HG03571 (cell line): ENCODE results near the gene CD81.

ENCODE experiments used
- ATAC-seq: cut with Tn5 transposase; IDR thresholded peaks from one replicate; pipeline ENCODE4 v1.9.1; 2021; ENCODE audit not compliant: unreplicated experiment

CD81 gene

GRCh38 chr11:2374456-2375201 is 2.5 kb upstream of the CD81 start:
- no peak for ATAC-seq

GRCh38 chr11:2375341-2375853 is 1.7 kb upstream of the CD81 start:
- ATAC-seq: no peak

- no peak for ATAC-seq
These were observed 1.1 kb upstream of the CD81 start for GRCh38 chr11:2375964-2376551.

GRCh38 chr11:2377511-2378443 is 667 bp downstream of the CD81 start:
- ATAC-seq: no peak

GRCh38 chr11:2378527-2379210 is 1.6 kb downstream of the CD81 start:
- ATAC-seq: no peak

GRCh38 chr11:2379466-2380174 is 2.5 kb downstream of the CD81 start:
- ATAC-seq: no peak

- ATAC-seq: no peak
These were observed 3.3 kb downstream of the CD81 start for GRCh38 chr11:2380396-2380795.

- peak; percentile 28 for ATAC-seq
These were observed 3.8 kb downstream of the CD81 start for GRCh38 chr11:2380807-2381350.

- no peak for ATAC-seq
These were observed 4.5 kb downstream of the CD81 start for GRCh38 chr11:2381494-2382128.

- ATAC-seq: no peak
These were observed 5.0 kb downstream of the CD81 start for GRCh38 chr11:2382129-2382517.

GRCh38 chr11:2382936-2383851 is 6.1 kb downstream of the CD81 start:
- ATAC-seq: no peak

GRCh38 chr11:2383852-2384804 is 7.0 kb downstream of the CD81 start:
- ATAC-seq: no peak

- ATAC-seq: no peak
These were observed 8.3 kb downstream of the CD81 start for GRCh38 chr11:2385156-2386151.

- ATAC-seq: no peak
These were observed 9.5 kb downstream of the CD81 start for GRCh38 chr11:2386591-2386990.

GRCh38 chr11:2387266-2387987 is 10.3 kb downstream of the CD81 start:
- ATAC-seq: no peak
